Esophagus muscularis mucosa (tissue), 4 donors: ENCODE measurements around the gene COMTD1. TPM values are rescaled to one million over a fixed set of nuclear protein-coding genes. Genes with fewer than 3 reads are reported as not detected.

ENCODE experiments used
- DNase-seq: peaks from one replicate; pipeline ENCODE4 v3.0.0-alpha.2; 2017; ENCODE audit errors: extremely low spot score
- H3K27ac ChIP-seq, 4 donors: fragments of 200-600 bp; sonication (generic); replicated peaks in 1 of 4; 1 replicate in 3 of 4; 2 replicates in 1 of 4; pipeline ENCODE4 v1.5.1; 2016 to 2019; ENCODE audit warnings: mild to moderate bottlenecking in 1 of 4
- H3K27me3 ChIP-seq, 4 donors: fragments of 200-600 bp; sonication (generic); one replicate each; pipeline versions ENCODE4 v1.5.1 to v1.6.0; 2016 to 2019
- H3K36me3 ChIP-seq, 4 donors: fragments of 200-600 bp; sonication (generic); one replicate each; pipeline ENCODE4 v1.5.1; 2016 to 2019
- H3K4me1 ChIP-seq, 4 donors: fragments of 200-600 bp; sonication (generic); one replicate each; pipeline ENCODE4 v1.5.1; 2016 to 2019
- H3K4me3 ChIP-seq, 4 donors: fragments of 200-600 bp; sonication (generic); 1 replicate in 2 of 4; 2 replicates in 2 of 4; pipeline ENCODE4 v1.5.1; 2016 to 2019; ENCODE audit warnings: mild to moderate bottlenecking in 4 of 4, moderate library complexity in 1 of 4
- H3K9me3 ChIP-seq, 4 donors: fragments of 200-600 bp; sonication (generic); 1 replicate in 3 of 4; 2 replicates in 1 of 4; pipeline ENCODE4 v1.5.1; 2016 to 2019
- EP300 ChIP-seq: sonication (generic); formaldehyde crosslinking; IDR thresholded peaks from one replicate; pipeline ENCODE4 v1.6.1; 2017; ENCODE audit warnings: antibody characterized with exemption
- POLR2A ChIP-seq: fragments of 450-650 bp; IDR thresholded peaks from one replicate; pipeline ENCODE4 v1.6.1; 2017; ENCODE audit warnings: antibody characterized with exemption, moderate library complexity, mild to moderate bottlenecking, low read depth
- POLR2AphosphoS5 ChIP-seq, 2 donors: sonication (generic); formaldehyde crosslinking; IDR thresholded peaks; one replicate each; pipeline ENCODE4 v1.6.1; 2017; ENCODE audit warnings: antibody characterized with exemption in 2 of 2
- WGBS: methylation state at CpG from one replicate; pipeline ENCODE4 v1.1.5; 2018; 5-methylcytosine and 5-hydroxymethylcytosine counted together
- intact Hi-C: fragments of 100-400 bp; cut with DNase I; formaldehyde crosslinking; loops from one replicate; pipeline ENCODE4 v1.15.1; 2023
- total RNA-seq, 4 donors: library from RNA; depleted of rRNA; stranded (reverse); fragments of >200 nt; gene quantifications; one replicate each; pipeline versions ENCODE4 v1.1.0 to v1.2.1, GENCODE V29; 2016
- TF ChIP-seq, protein P1 (sequence below), 3 experiments: fragments of 200-600 bp in 2 of 3; fragments of 450-650 bp in 1 of 3; sonication (generic) in 2 of 3; IDR thresholded peaks; one replicate each; pipeline ENCODE4 v1.5.1; 2017 to 2019; ENCODE audit warnings: antibody characterized with exemption in 3 of 3, mild to moderate bottlenecking in 2 of 3, moderate library complexity in 1 of 3

The COMTD1 gene
- total RNA-seq, 4 donors from 2014 or later: 23.7 to 44.5 (median 28.1) TPM

DNA sequence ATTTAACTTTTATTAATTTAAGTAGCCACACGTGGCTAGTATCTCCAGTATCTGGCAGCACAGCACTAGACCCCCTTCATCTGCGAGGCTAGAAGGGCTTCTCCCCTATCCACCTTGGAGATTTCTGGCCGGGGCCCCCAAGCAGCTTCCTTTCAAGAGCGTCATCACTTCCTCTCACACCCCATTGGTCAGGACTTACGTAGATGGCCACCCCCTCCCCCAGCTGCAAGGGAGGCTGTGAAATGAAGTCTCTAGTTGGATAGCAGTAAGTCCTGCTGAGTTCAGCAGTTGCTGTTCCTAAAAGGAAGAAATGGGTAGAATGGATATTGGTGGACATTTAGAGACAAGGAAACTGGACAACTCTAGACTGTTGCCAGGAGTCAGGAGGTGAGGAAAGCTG, 33.8 kb upstream of the COMTD1 start:
- Histone ChIP-seq H3K27ac (no peak overlapping the region), H3K4me3 (no peak overlapping the region), H3K27me3 (no peaks in the 10 kb centered on the region), H3K9me3 (no peaks in the 10 kb centered on the region), H3K4me1 (peaks cover 0 to 10% (median 7%) of the 10 kb centered on the region in 4 donors), H3K36me3 (no peaks in the 10 kb centered on the region)
- 96% methylated on average over 5 of the region's 5 CpGs for WGBS
- TF ChIP-seq POLR2A: no peak
- TF ChIP-seq, protein P1, sequence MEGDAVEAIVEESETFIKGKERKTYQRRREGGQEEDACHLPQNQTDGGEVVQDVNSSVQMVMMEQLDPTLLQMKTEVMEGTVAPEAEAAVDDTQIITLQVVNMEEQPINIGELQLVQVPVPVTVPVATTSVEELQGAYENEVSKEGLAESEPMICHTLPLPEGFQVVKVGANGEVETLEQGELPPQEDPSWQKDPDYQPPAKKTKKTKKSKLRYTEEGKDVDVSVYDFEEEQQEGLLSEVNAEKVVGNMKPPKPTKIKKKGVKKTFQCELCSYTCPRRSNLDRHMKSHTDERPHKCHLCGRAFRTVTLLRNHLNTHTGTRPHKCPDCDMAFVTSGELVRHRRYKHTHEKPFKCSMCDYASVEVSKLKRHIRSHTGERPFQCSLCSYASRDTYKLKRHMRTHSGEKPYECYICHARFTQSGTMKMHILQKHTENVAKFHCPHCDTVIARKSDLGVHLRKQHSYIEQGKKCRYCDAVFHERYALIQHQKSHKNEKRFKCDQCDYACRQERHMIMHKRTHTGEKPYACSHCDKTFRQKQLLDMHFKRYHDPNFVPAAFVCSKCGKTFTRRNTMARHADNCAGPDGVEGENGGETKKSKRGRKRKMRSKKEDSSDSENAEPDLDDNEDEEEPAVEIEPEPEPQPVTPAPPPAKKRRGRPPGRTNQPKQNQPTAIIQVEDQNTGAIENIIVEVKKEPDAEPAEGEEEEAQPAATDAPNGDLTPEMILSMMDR (IDR thresholded peaks at IDR 0.05): no peak
- no peak for TF ChIP-seq EP300
- TF ChIP-seq POLR2AphosphoS5 (IDR thresholded peaks at IDR 0.05): no peak
- DNase-seq: no peak
- intact Hi-C loops: no loop called here

DNA sequence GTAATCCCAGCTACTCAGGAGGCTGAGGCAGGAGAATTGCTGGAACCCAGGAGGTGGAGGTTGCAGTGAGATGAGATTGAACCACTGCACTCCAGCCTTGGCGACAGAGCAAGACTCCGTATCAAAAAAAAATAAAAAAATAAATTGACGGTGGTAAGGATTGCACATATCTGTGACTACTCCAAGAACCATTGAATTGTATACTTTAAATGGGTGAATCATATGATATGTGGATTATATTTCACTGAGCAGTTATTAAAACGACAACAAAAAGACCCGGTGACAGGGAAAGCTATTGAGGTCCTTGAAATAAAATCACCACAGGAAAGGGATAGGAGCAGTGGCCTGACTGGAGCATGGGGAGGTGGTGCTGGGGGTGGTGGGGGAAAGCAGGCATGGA, 31.2 kb upstream of the COMTD1 start:
- WGBS: 58% methylated on average over 5 of the region's 5 CpGs
- Histone ChIP-seq H3K27ac (no peak overlapping the region), H3K4me3 (no peak overlapping the region), H3K36me3 (no peaks in the 10 kb centered on the region), H3K9me3 (no peaks in the 10 kb centered on the region), H3K4me1 (no peaks in the 10 kb centered on the region), H3K27me3 (no peaks in the 10 kb centered on the region)
- TF ChIP-seq EP300: no peak
- TF ChIP-seq, protein P1 (IDR thresholded peaks at IDR 0.05): no peak
- no peak for TF ChIP-seq POLR2AphosphoS5 (IDR thresholded peaks at IDR 0.05)
- TF ChIP-seq POLR2A: no peak
- DNase-seq: no peak
- intact Hi-C loops: no loop called here

DNA sequence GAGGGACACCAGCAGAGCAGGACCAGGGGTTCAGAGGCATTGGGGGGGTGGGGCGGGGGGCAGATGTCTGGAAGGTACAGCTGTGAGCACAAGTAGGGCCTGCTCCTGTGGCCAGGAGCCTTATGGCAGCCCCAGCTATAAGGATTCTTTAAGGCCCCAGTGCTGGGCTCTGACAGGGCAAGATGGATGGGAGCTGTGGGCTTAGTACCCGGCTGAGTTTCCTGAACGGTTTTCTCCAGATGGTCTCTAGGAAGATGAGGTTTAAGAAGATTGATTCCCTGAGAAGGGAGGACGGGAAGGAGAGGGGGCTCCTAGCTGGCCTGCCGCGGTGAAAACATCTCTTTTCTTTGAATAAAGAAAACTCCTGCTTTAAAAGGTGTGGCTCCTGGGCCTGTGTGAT, 30.1 kb upstream of the COMTD1 start:
- intact Hi-C loops: no loop called here
- TF ChIP-seq, protein P1 (IDR thresholded peaks at IDR 0.05): no peak
- TF ChIP-seq EP300 (no peak), POLR2AphosphoS5 (IDR thresholded peaks at IDR 0.05) (no peak), POLR2A (no peak)
- Histone ChIP-seq H3K27me3 (no peaks in the 10 kb centered on the region), H3K4me3 (no peak overlapping the region), H3K9me3 (no peaks in the 10 kb centered on the region), H3K4me1 (no peaks in the 10 kb centered on the region), H3K27ac (no peak overlapping the region), H3K36me3 (no peaks in the 10 kb centered on the region)
- no peak for DNase-seq
- WGBS: 70% methylated on average over 6 of the region's 6 CpGs

DNA sequence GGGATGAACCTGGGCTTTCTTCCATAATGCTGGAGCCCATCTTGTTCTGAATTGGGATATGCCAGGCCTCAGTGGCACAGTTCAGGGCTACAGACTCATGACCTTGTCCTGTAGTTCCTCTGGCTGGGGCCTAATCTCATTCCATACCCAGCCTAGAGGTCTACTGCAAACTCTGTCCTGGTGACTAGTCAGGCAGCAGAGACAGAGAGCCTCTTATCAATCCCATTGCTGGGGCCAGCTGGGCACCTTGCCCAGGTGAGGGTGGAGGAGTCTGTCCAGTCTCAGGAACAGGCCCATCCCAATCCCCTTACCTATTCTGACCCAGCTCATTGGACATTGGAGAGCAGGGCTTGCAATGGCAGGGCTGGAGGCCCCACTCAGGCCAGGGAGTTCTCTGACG, 28.0 kb upstream of the COMTD1 start:
- WGBS: 100% methylated on average over 1 of the region's 1 CpG
- intact Hi-C loops: no loop called here
- H3K27ac ChIP-seq: no peak overlapping the region
- no peaks in the 10 kb centered on the region for H3K9me3 ChIP-seq
- no peaks in the 10 kb centered on the region for H3K27me3 ChIP-seq
- no peak for DNase-seq
- TF ChIP-seq, protein P1 (IDR thresholded peaks at IDR 0.05): no peak
- TF ChIP-seq POLR2AphosphoS5 (IDR thresholded peaks at IDR 0.05) (no peak), POLR2A (no peak), EP300 (no peak)
- no peaks in the 10 kb centered on the region for H3K36me3 ChIP-seq
- no peaks in the 10 kb centered on the region for H3K4me1 ChIP-seq
- no peak overlapping the region for H3K4me3 ChIP-seq
